Vagina (tissue), 2 donors: ENCODE data around the gene MSI2.

ENCODE experiments used
- CTCF ChIP-seq, 3 experiments: fragments of 450-650 bp in 2 of 3; fragments of 200-600 bp in 1 of 3; sonication (generic) in 1 of 3; IDR thresholded peaks; one replicate each; pipeline ENCODE4 v1.5.1; 2017 to 2019; ENCODE audit warnings: antibody characterized with exemption in 3 of 3, mild to moderate bottlenecking in 2 of 3, moderate library complexity in 2 of 3
- POLR2A ChIP-seq, 2 donors: fragments of 450-650 bp; IDR thresholded peaks; one replicate each; pipeline ENCODE4 v1.6.1; 2017; ENCODE audit warnings: antibody characterized with exemption in 2 of 2, mild to moderate bottlenecking in 2 of 2, moderate library complexity in 2 of 2
- POLR2AphosphoS5 ChIP-seq, 2 donors: sonication (generic); formaldehyde crosslinking; IDR thresholded peaks; one replicate each; pipeline ENCODE4 v1.9.0; 2017; ENCODE audit warnings: antibody characterized with exemption in 2 of 2, mild to moderate bottlenecking in 2 of 2, low read depth in 1 of 2; ENCODE audit not compliant: insufficient read depth in 1 of 2

- no peak for TF ChIP-seq POLR2A (IDR thresholded peaks at IDR 0.05)
- no peak for TF ChIP-seq CTCF (IDR thresholded peaks at IDR 0.05)
- no peak for TF ChIP-seq POLR2AphosphoS5 (IDR thresholded peaks at IDR 0.05; ENCODE audit: insufficient read depth in 1 of 2, low read depth in 1 of 2)
These were observed 115.8 kb downstream of the MSI2 start for GRCh38 chr17:57372156-57372555.
